ENCODE results near the gene CCDC116. TPM values are rescaled to one million over a fixed set of nuclear protein-coding genes. Genes with fewer than 3 reads are reported as not detected.
A peak's percentile ranks its signal among the peaks of the same experiment; 100 is the strongest.

Gene CCDC116
- total RNA-seq, 1 donor from 2014 or later: 1.0 TPM

- H3K27me3 Mint-ChIP-seq: no peaks in the 10 kb centered on the region
- ChIA-PET POLR2A (interaction anchor here (0.9 to 2.0 kb wide), 4 partner anchors 11 to 23 kb away, joined by 3 to 16 read pairs (median 8); partner anchors contain the start of genes PPIL2, SDF2L1 and YDJC), CTCF (interaction anchor here (1.3 to 1.5 kb wide), 2 partner anchors 10 kb away, joined by 3 to 7 read pairs; partner anchors contain the start of gene SDF2L1)
- H3K36me3 Mint-ChIP-seq (ENCODE audit: low read depth): no peaks in the 10 kb centered on the region
- peaks cover 21% of the 10 kb centered on the region for H3K4me1 Mint-ChIP-seq
- DNase-seq: no peak
- H3K27ac Mint-ChIP-seq: no peak overlapping the region
- ATAC-seq (ENCODE audit: low read depth): no peak
- intact Hi-C loops (cut with micrococcal nuclease): loop anchor here (1.0 kb wide), 1 partner anchor 11 kb away; the partner anchor contains the start of gene SDF2L1
- H3K4me3 Mint-ChIP-seq: peak overlapping the region; percentile 90
- no peaks in the 10 kb centered on the region for H3K9me3 Mint-ChIP-seq
- TF ChIP-seq, protein P1, sequence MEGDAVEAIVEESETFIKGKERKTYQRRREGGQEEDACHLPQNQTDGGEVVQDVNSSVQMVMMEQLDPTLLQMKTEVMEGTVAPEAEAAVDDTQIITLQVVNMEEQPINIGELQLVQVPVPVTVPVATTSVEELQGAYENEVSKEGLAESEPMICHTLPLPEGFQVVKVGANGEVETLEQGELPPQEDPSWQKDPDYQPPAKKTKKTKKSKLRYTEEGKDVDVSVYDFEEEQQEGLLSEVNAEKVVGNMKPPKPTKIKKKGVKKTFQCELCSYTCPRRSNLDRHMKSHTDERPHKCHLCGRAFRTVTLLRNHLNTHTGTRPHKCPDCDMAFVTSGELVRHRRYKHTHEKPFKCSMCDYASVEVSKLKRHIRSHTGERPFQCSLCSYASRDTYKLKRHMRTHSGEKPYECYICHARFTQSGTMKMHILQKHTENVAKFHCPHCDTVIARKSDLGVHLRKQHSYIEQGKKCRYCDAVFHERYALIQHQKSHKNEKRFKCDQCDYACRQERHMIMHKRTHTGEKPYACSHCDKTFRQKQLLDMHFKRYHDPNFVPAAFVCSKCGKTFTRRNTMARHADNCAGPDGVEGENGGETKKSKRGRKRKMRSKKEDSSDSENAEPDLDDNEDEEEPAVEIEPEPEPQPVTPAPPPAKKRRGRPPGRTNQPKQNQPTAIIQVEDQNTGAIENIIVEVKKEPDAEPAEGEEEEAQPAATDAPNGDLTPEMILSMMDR (IDR thresholded peaks at IDR 0.05): no peak
These were observed 20.3 kb downstream of the CCDC116 start for GRCh38 chr22:21652547-21653545.

DNA sequence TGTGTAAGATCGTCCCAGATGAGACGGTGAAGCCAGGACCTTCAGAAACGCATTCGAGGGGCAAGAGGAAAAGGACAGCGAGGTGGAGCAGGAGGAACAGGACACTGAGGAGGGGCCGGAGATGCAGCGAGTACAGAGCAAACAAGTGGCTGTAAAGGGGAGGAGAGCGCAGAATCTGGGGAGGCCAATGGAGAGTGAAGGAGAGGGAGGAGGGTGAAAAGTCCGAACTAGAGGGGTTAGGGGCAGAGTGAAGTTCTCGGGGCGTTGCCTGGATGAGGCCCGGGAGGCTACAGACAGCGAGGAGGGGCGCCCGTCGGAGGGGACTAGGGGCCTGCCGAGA is 24.4 kb downstream of the CCDC116 start:
- H3K4me1 Mint-ChIP-seq: peaks cover 12% of the 10 kb centered on the region
- ChIA-PET CTCF (interaction anchor here (0.8 kb wide), 1 partner anchor 28 kb away, joined by 4 read pairs; no protein-coding TSS in a partner anchor), POLR2A (interaction anchor here (0.7 kb wide), 2 partner anchors 32 kb away, joined by 3 to 4 read pairs; no protein-coding TSS in a partner anchor)
- H3K27ac Mint-ChIP-seq: no peak overlapping the region
- TF ChIP-seq, protein P1 (IDR thresholded peaks at IDR 0.05): no peak
- no peak for DNase-seq
- H3K9me3 Mint-ChIP-seq: no peaks in the 10 kb centered on the region
- ATAC-seq (ENCODE audit: low read depth): no peak
- intact Hi-C loops (cut with micrococcal nuclease): loop anchor here (1.0 kb wide), 1 partner anchor 9 kb away; the partner anchor contains the start of gene PPIL2
- H3K27me3 Mint-ChIP-seq: no peaks in the 10 kb centered on the region
- peak overlapping the region; percentile 69 for H3K4me3 Mint-ChIP-seq
- no peaks in the 10 kb centered on the region for H3K36me3 Mint-ChIP-seq (ENCODE audit: low read depth)

DNA sequence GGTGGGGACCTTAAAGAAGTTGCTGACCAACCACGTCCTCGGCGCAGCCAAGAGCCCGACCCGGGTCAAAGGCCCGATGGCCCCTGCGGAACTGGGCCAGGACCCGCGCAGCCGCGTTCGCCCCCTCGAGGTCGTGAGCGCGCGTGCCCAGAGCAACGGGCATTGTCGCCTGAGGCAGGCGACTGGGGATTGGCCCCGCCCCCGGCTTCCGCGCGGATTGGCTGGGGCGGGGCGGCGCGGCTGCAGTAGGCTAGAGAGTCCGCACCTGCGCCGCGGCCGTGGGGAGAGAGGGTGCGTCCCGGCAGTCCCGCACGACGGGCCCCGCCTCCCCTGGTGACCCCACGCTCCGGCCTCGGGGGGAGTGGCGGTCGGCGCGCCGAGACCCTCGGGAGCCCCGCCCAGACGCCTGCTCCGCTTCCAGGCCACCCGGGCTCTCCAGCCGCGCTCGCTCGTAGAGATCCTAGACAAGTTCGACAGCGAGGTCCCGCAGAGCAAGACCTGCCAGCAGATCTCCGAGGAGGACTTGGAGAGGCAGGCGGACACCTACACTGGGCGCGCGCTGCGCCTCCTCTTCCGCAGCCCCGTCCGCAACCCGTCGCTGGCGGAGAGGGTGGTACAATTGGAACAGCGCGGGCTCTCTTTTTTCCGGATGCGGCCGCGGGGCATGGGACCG is 24.9 kb downstream of the CCDC116 start:
- H3K27me3 Mint-ChIP-seq: no peaks in the 10 kb centered on the region
- DNase-seq (peak; percentile 78), ATAC-seq (ENCODE audit: low read depth) (peak; percentile 95)
- TF ChIP-seq, protein P1 (IDR thresholded peaks at IDR 0.05): no peak
- no peaks in the 10 kb centered on the region for H3K36me3 Mint-ChIP-seq (ENCODE audit: low read depth)
- H3K9me3 Mint-ChIP-seq: no peaks in the 10 kb centered on the region
- H3K27ac Mint-ChIP-seq: no peak overlapping the region
- peaks cover 10% of the 10 kb centered on the region for H3K4me1 Mint-ChIP-seq
- H3K4me3 Mint-ChIP-seq: peak overlapping the region; percentile 84
- ChIA-PET CTCF (no interaction called here), POLR2A (interaction anchor here (0.7 to 1.0 kb wide), 2 partner anchors 9 to 28 kb away, joined by 4 to 7 read pairs; partner anchors contain the start of genes PPIL2 and YDJC)
- intact Hi-C loops (cut with micrococcal nuclease): loop anchor here (1.0 kb wide), 1 partner anchor 9 kb away; the partner anchor contains the start of gene PPIL2

DNA sequence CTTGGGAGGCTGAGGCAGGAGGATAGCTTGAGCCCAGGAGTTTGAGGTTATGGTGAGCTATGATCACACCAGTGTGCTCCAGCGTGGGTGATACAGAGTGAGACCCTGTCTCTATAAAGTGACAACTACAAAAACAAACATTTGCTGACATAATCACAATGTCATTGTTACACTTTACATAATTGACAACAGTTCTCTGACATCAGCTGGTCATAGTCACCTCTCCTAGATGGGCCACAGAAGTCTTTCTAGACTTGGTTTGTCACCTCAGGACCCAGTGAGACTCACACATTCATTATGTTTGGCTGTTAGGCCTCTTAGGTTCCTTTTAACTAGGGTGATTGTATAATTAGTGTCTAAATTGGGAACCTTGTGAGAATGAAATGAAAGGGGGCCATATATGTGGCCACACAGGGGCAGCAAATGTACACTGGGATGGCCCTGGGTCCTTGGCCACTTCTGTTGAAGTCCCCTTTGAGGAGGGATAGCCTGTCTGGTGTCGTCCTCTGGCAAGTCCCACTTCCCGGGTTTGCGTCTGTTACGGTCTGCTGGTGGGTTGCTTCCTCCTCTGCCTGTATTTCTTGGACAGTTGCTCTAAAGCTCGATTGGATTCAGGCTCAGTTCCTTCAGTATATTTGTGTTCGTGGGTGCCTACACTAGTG is 27.4 kb downstream of the CCDC116 start:
- intact Hi-C loops (cut with micrococcal nuclease): no loop called here
- Mint-ChIP-seq H3K27me3 (no peaks in the 10 kb centered on the region), H3K4me3 (no peak overlapping the region), H3K9me3 (no peaks in the 10 kb centered on the region), H3K4me1 (peaks cover 12% of the 10 kb centered on the region), H3K36me3 (ENCODE audit: low read depth) (no peaks in the 10 kb centered on the region), H3K27ac (no peak overlapping the region)
- ChIA-PET POLR2A (no interaction called here), CTCF (no interaction called here)
- no peak for DNase-seq
- TF ChIP-seq, protein P1 (IDR thresholded peaks at IDR 0.05): no peak
- ATAC-seq (ENCODE audit: low read depth): no peak

Data from activated B cell treated with CpG ODN at 0.5 μM for 24 hours (primary cell).